NCI-H2227 treated with DMSO at 0.1 percent for 48 hours (cell line): ENCODE data around the gene RNPC3.

Experiments used
- DNase-seq: peaks from one replicate; lab custom pipeline; 2025; lab: John Stamatoyannopoulos, UW

Gene RNPC3

GRCh38 chr1:103525607-103526507, at the start of gene RNPC3:
Gene RNPC3 (plus strand): TSS chr1:103525699. CDS start chr1:103526071, 372 bp downstream.
- peak; percentile 93 for DNase-seq

- no peak for DNase-seq
Measured at GRCh38 chr1:103477101-103477500, 48.4 kb upstream of the RNPC3 start.

GRCh38 chr1:103489935-103490334, 35.6 kb upstream of the RNPC3 start:
- no peak for DNase-seq

GRCh38 chr1:103492003-103492625, 33.4 kb upstream of the RNPC3 start:
- no peak for DNase-seq

- no peak for DNase-seq
Measured at GRCh38 chr1:103496014-103496635, 29.4 kb upstream of the RNPC3 start.

- no peak for DNase-seq
Measured at GRCh38 chr1:103497404-103497803, 28.1 kb upstream of the RNPC3 start.

GRCh38 chr1:103509250-103509649, 16.2 kb upstream of the RNPC3 start:
- DNase-seq: no peak

GRCh38 chr1:103513711-103514110, 11.8 kb upstream of the RNPC3 start:
- DNase-seq: no peak

GRCh38 chr1:103514920-103515503, 10.5 kb upstream of the RNPC3 start:
- peak; percentile 18 for DNase-seq

GRCh38 chr1:103516283-103516682, 9.2 kb upstream of the RNPC3 start:
- no peak for DNase-seq

- DNase-seq: no peak
Measured at GRCh38 chr1:103516693-103517092, 8.8 kb upstream of the RNPC3 start.

- no peak for DNase-seq
Measured at GRCh38 chr1:103517380-103518047, 8.0 kb upstream of the RNPC3 start.

GRCh38 chr1:103520822-103521221, 4.7 kb upstream of the RNPC3 start:
- no peak for DNase-seq

- DNase-seq: no peak
Measured at GRCh38 chr1:103523346-103523745, 2.2 kb upstream of the RNPC3 start.

- peak; percentile 47 for DNase-seq
Measured at GRCh38 chr1:103525114-103525606, 339 bp upstream of the RNPC3 start.

- no peak for DNase-seq
Measured at GRCh38 chr1:103527331-103527730, 1.8 kb downstream of the RNPC3 start.

- no peak for DNase-seq
Measured at GRCh38 chr1:103529746-103530145, 4.2 kb downstream of the RNPC3 start.

GRCh38 chr1:103538226-103538625, 12.7 kb downstream of the RNPC3 start:
- DNase-seq: no peak

GRCh38 chr1:103541431-103541830, 15.9 kb downstream of the RNPC3 start:
- no peak for DNase-seq

GRCh38 chr1:103546496-103546895, 21.0 kb downstream of the RNPC3 start:
- DNase-seq: no peak

- DNase-seq: no peak
Measured at GRCh38 chr1:103547840-103548239, 22.3 kb downstream of the RNPC3 start.

GRCh38 chr1:103560427-103560826, 34.9 kb downstream of the RNPC3 start:
- DNase-seq: no peak
